Activated CD4-positive, alpha-beta T cell treated with anti-CD3 and anti-CD28 coated beads, Interleukin-2, Interleukin-4, amounts not matched to agents 100 ng/mL and 50 ng/mL, durations not matched to agents 16 hours and 8 hours (primary cell): ENCODE results near the gene MTHFR.
A peak's percentile ranks its signal among the peaks of the same experiment; 100 is the strongest.

Experiments used
- DNase-seq: peaks from one replicate; pipeline ENCODE4 v3.0.0-alpha.2; 2020; ENCODE audit warnings: low spot score

The MTHFR gene

GRCh38 chr1:11781297-11781696 lies 24.5 kb downstream of the MTHFR start:
- no peak for DNase-seq

- no peak for DNase-seq
These were observed 25.2 kb downstream of the MTHFR start for GRCh38 chr1:11780380-11781147.

GRCh38 chr1:11779715-11780379 lies 25.9 kb downstream of the MTHFR start:
- no peak for DNase-seq

GRCh38 chr1:11778844-11779623 lies 26.7 kb downstream of the MTHFR start:
- no peak for DNase-seq

GRCh38 chr1:11778336-11778735 lies 27.4 kb downstream of the MTHFR start:
- DNase-seq = no peak

GRCh38 chr1:11777658-11778322 lies 28.0 kb downstream of the MTHFR start:
- DNase-seq = no peak

GRCh38 chr1:11774753-11775152 lies 31.0 kb downstream of the MTHFR start:
- no peak for DNase-seq

GRCh38 chr1:11772458-11772857 lies 33.3 kb downstream of the MTHFR start:
- DNase-seq = no peak

GRCh38 chr1:11771481-11772043 lies 34.2 kb downstream of the MTHFR start:
- DNase-seq = no peak

- no peak for DNase-seq
These were observed 35.8 kb downstream of the MTHFR start for GRCh38 chr1:11770011-11770410.

GRCh38 chr1:11769274-11769673 lies 36.5 kb downstream of the MTHFR start:
- no peak for DNase-seq

GRCh38 chr1:11768821-11769220 lies 36.9 kb downstream of the MTHFR start:
- DNase-seq = no peak

- no peak for DNase-seq
These were observed 37.7 kb downstream of the MTHFR start for GRCh38 chr1:11767922-11768704.

- DNase-seq = no peak
These were observed 39.4 kb downstream of the MTHFR start for GRCh38 chr1:11766429-11766776.

GRCh38 chr1:11765661-11766428 lies 39.9 kb downstream of the MTHFR start:
- no peak for DNase-seq

- DNase-seq = no peak
These were observed 41.2 kb downstream of the MTHFR start for GRCh38 chr1:11764519-11764918.

- no peak for DNase-seq
These were observed 41.6 kb downstream of the MTHFR start for GRCh38 chr1:11764115-11764514.

- DNase-seq = peak; percentile 7
These were observed 43.8 kb downstream of the MTHFR start, which contains the start of gene C1orf167 for GRCh38 chr1:11761988-11762406. TSS of gene C1orf167 (plus strand) at chr1:11762193. CDS start at chr1:11764401, 2,208 bp downstream.

GRCh38 chr1:11761285-11761684 lies 44.5 kb downstream of the MTHFR start:
- no peak for DNase-seq

- no peak for DNase-seq
These were observed 46.0 kb downstream of the MTHFR start for GRCh38 chr1:11759791-11760190.
